ENCODE results near the gene SNRNP200. TPM values are rescaled to one million over a fixed set of nuclear protein-coding genes. Genes with fewer than 3 reads are reported as not detected.

SNRNP200 gene
- total RNA-seq, 4 donors from 2014 or later, result 67.8 to 106 (median 83.4) TPM

DNA sequence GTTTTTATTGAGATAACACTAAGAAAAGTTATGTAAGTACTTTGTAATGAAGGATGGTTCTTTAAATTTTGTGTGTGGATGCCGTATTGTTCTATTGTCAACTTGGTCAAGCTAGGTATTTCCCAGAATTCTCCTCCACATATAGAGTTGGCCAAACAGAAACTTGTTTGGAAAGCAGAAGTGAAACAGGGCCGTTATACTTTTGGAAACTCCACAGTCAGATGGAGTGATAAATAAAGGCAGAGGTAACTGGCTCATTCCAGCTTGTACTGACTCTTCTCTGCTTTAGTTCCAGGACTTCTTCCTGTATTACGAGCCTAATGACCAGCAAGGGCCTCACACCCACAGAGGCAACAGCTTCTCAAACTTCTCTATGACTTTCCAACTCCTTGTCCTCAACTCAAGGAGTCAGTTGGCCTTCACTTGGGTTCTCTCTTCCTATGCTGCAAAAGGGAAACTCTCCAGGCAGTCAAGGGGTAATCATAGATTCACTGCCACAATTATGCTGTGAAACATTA lies 80.3 kb downstream of the SNRNP200 start:
- TF ChIP-seq CTCF (IDR thresholded peaks at IDR 0.05; ENCODE audit: low read depth), result no peak

Other genes with a start within 250 kb of the SNRNP200 start
- 1 to 10 TPM in 2 of 4 donors, under 1 TPM in 2; 0.33 to 4.6 (median 1.4) TPM for gene ADRA2B, start 189.0 kb downstream of the SNRNP200 start, total RNA-seq
- under 1 TPM in 1 of 4 donors, not detected in 3; 0.34 TPM for gene ASTL, start 167.0 kb downstream of the SNRNP200 start, total RNA-seq
- gene DUSP2, start 160.1 kb downstream of the SNRNP200 start, total RNA-seq, result 10 to 100 TPM in 1 of 4 donors, 1 to 10 TPM in 3; 2.6 to 10.2 (median 7.9) TPM
- gene STARD7, start 96.7 kb downstream of the SNRNP200 start, total RNA-seq, result 100 to 1,000 TPM in 3 of 4 donors, 10 to 100 TPM in 1; 96.7 to 184 (median 127) TPM
- gene TMEM127, start 39.5 kb downstream of the SNRNP200 start, total RNA-seq, result 10 to 100 TPM; 26.4 to 42.8 (median 29.9) TPM
- 100 to 1,000 TPM in 3 of 4 donors, 10 to 100 TPM in 1; 83.2 to 141 (median 122) TPM for gene CIAO1, start 39.3 kb downstream of the SNRNP200 start, total RNA-seq
- gene ITPRIPL1, start 19.8 kb upstream of the SNRNP200 start, total RNA-seq, result 1 to 10 TPM in 3 of 4 donors, under 1 TPM in 1; 0.98 to 4.3 (median 2.5) TPM
- 1 to 10 TPM in 3 of 4 donors, not detected in 1; 1.3 to 9.5 (median 1.8) TPM for gene NCAPH, start 30.2 kb upstream of the SNRNP200 start, total RNA-seq
- gene NEURL3, start 199.8 kb upstream of the SNRNP200 start, total RNA-seq, result 1 to 10 TPM in 1 of 4 donors, not detected in 3; 3.6 TPM
- 10 to 100 TPM; 12.6 to 26.0 (median 22.1) TPM for gene ARID5A, start 231.2 kb upstream of the SNRNP200 start, total RNA-seq

Data from subcutaneous adipose tissue (tissue), 4 donors.